Left lung (tissue), 10 donors: ENCODE measurements around the gene CPNE4. TPM values are rescaled to one million over a fixed set of nuclear protein-coding genes. Genes with fewer than 3 reads are reported as not detected.

Experiments
- ATAC-seq: fragments of 200-7000 bp; cut with Tn5 transposase; one replicate; pipeline ENCODE4 v1.9.1; 2020; ENCODE audit warnings: moderate library complexity
- DNase-seq, 4 donors: peaks; one replicate each; pipeline ENCODE4 v3.0.0-alpha.2; 2013 to 2020
- H3K27ac ChIP-seq, 2 donors: fragments of 200-600 bp; sonication (generic) in 1 of 2; one replicate each; pipeline versions ENCODE4 v1.5.0 to v1.8.0; 2020 to 2021
- H3K27me3 ChIP-seq, 2 donors: fragments of 200-600 bp; sonication (generic) in 1 of 2; one replicate each; pipeline versions ENCODE4 v1.5.0 to v1.8.0; 2020 to 2021
- H3K36me3 ChIP-seq, 2 donors: fragments of 200-600 bp; sonication (generic) in 1 of 2; one replicate each; pipeline versions ENCODE4 v1.5.0 to v1.8.0; 2020 to 2021
- H3K4me1 ChIP-seq, 2 donors: fragments of 200-600 bp; one replicate each; pipeline ENCODE4 v1.8.0; 2021
- H3K4me3 ChIP-seq, 2 donors: fragments of 200-600 bp; sonication (generic) in 1 of 2; one replicate each; pipeline versions ENCODE4 v1.5.0 to v1.8.0; 2020 to 2021; ENCODE audit warnings: mild to moderate bottlenecking in 1 of 2
- H3K9me3 ChIP-seq, 2 donors: fragments of 200-600 bp; sonication (generic) in 1 of 2; one replicate each; pipeline versions ENCODE4 v1.5.0 to v1.8.0; 2020 to 2021
- CTCF ChIP-seq, 2 donors: fragments of 200-600 bp; sonication (generic) in 1 of 2; IDR thresholded peaks; one replicate each; pipeline versions ENCODE4 v1.5.0 to v1.8.0; 2021; ENCODE audit warnings: antibody characterized with exemption in 2 of 2
- intact Hi-C, 2 donors: fragments of 100-400 bp; cut with DNase I; formaldehyde crosslinking; loops; one replicate each; pipeline versions ENCODE4 v1.11.2 to v1.14.2; 2022
- polyA plus RNA-seq, 6 donors: library from polyadenylated mRNA; unstranded; fragments of 120-200 nt; gene quantifications; one replicate each; pipeline ENCODE4 v1.2.1, GENCODE V29; 2013; ENCODE audit not compliant: insufficient read length in 6 of 6
- total RNA-seq, 2 donors: library from RNA; stranded (reverse); fragmentation: NEBNext Ultra II Directional; extraction: Animal tissue kit (Norgen Biotek cat#: 25700); gene quantifications; one replicate each; pipeline ENCODE4 v1.2.1, GENCODE V29; 2021
- donor health status: DM: no; HTN: yes; CAD: no.
- donor health status: DM: no; HTN: no; CAD: no.

CPNE4 gene
- total and polyA plus RNA-seq, 8 donors: 0.24 to 2.1 (median 0.85) TPM

GRCh38 chr3:131526801-131527347 is 507.9 kb downstream of the CPNE4 start:
- H3K27ac ChIP-seq: no peak overlapping the region
- H3K4me3 ChIP-seq: no peak overlapping the region

GRCh38 chr3:131518680-131519079 is 516.1 kb downstream of the CPNE4 start:
- intact Hi-C loops: no loop called here
- Histone ChIP-seq H3K36me3 (no peaks in the 10 kb centered on the region), H3K27ac (no peak overlapping the region), H3K4me3 (no peak overlapping the region), H3K27me3 (no peaks in the 10 kb centered on the region), H3K4me1 (no peaks in the 10 kb centered on the region), H3K9me3 (peaks cover 0 to 3% of the 10 kb centered on the region in 2 donors)
- no peak for DNase-seq
- no peak for ATAC-seq
- no peak for TF ChIP-seq CTCF (IDR thresholded peaks at IDR 0.05)

More at GRCh38 chr3:131526801-131527347, 507.9 kb downstream of the CPNE4 start:
- Histone ChIP-seq H3K4me1 (no peaks in the 10 kb centered on the region), H3K9me3 (no peaks in the 10 kb centered on the region), H3K36me3 (no peaks in the 10 kb centered on the region), H3K27me3 (peaks cover 9 to 44% of the 10 kb centered on the region in 2 donors)
- DNase-seq: peak; percentile 36 to 83 (median 60)
- intact Hi-C loops: no loop called here
- peak; percentile 93 for ATAC-seq
- peak in 1 of 2 donors; percentile 19 for TF ChIP-seq CTCF (IDR thresholded peaks at IDR 0.05)

- TF ChIP-seq CTCF (IDR thresholded peaks at IDR 0.05): no peak
- DNase-seq (no peak), ATAC-seq (no peak)
- peak overlapping the region in 1 of 2 donors; percentile 59 for H3K27ac ChIP-seq
- peaks cover 0 to 6% of the 10 kb centered on the region in 2 donors for H3K36me3 ChIP-seq
- intact Hi-C loops: no loop called here
- peaks cover 0 to 26% of the 10 kb centered on the region in 2 donors for H3K4me1 ChIP-seq
- no peaks in the 10 kb centered on the region for H3K9me3 ChIP-seq
- H3K4me3 ChIP-seq: no peak overlapping the region
- peaks cover 0 to 22% of the 10 kb centered on the region in 2 donors for H3K27me3 ChIP-seq
These were observed 529.4 kb downstream of the CPNE4 start for GRCh38 chr3:131505421-131505820.

- Histone ChIP-seq H3K4me1 (peaks cover 0 to 31% of the 10 kb centered on the region in 2 donors), H3K27me3 (peaks cover 0 to 11% of the 10 kb centered on the region in 2 donors), H3K27ac (peak overlapping the region in 1 of 2 donors; percentile 84), H3K9me3 (no peaks in the 10 kb centered on the region), H3K36me3 (peaks cover 0 to 27% of the 10 kb centered on the region in 2 donors), H3K4me3 (peak overlapping the region; percentile 69 to 91)
- ATAC-seq (peak; percentile 4), DNase-seq (no peak)
- TF ChIP-seq CTCF (IDR thresholded peaks at IDR 0.05): no peak
- intact Hi-C loops: no loop called here
These were observed 531.5 kb downstream of the CPNE4 start for GRCh38 chr3:131503320-131503635.

- intact Hi-C loops: no loop called here
- DNase-seq (peak; percentile 75 to 95 (median 89)), ATAC-seq (peak; percentile 97)
- peaks cover 0 to 33% of the 10 kb centered on the region in 2 donors for H3K36me3 ChIP-seq
- no peak for TF ChIP-seq CTCF (IDR thresholded peaks at IDR 0.05)
- peaks cover 0 to 31% of the 10 kb centered on the region in 2 donors for H3K4me1 ChIP-seq
- no peaks in the 10 kb centered on the region for H3K9me3 ChIP-seq
- H3K27ac ChIP-seq: peak within 1 kb of the TSS; percentile 63 to 84
- H3K27me3 ChIP-seq: peaks cover 0 to 8% of the 10 kb centered on the region in 2 donors
- H3K4me3 ChIP-seq: peak within 1 kb of the TSS; percentile 69 to 91
These were observed 532.1 kb downstream of the CPNE4 start, which contains the start of gene MRPL3 for GRCh38 chr3:131502530-131503319. Gene MRPL3 (minus strand): TSS chr3:131502971. CDS start chr3:131502821, 150 bp downstream.
